ENCODE results near the gene SEZ6L.

The SEZ6L gene

GRCh38 chr22:26185190-26185589, 15.9 kb downstream of the SEZ6L start:
- no peak for DNase-seq

- DNase-seq: no peak
Observed at GRCh38 chr22:26188341-26188740, 19.1 kb downstream of the SEZ6L start.

DNA sequence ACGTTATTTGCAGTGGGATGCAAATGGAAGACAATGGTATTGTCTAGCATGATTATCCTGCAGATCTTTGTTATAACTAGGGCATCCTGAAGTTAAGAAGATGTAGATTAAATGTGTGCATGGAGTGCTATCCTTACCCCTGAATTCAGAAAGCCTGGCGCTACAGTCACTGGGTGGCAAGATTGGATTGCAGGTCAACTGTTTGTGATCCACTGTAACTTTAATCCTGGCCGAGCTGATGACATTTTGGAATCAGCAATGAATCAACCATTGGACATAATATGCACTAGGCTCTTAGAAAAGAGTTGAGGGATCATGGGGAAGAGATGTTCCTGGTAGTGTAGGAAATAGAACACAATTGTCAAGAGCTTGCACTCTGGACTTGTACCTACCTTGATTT, 25.1 kb downstream of the SEZ6L start:
- no peak for DNase-seq

DNA sequence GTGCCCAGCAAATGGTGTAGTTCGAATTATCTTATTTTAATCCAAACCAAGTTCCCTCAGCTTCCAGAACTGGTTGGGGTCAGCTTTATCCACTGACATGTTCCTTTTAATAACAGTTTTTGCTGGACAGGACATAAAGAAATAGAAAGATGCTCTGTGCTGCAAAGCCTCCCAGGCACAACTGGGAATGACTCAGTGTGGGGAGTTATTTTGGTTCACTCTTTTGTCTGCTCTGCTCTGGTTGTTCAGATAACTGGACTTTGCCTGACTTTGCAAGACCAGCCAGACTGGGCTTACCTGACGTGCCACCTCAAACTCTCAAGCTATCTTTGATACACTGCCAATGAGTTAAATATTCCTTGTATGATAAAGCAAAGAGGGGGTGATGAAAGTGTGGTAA, 25.6 kb downstream of the SEZ6L start:
- no peak for DNase-seq

- no peak for DNase-seq
Observed at GRCh38 chr22:26196657-26197056, 27.4 kb downstream of the SEZ6L start.

DNA sequence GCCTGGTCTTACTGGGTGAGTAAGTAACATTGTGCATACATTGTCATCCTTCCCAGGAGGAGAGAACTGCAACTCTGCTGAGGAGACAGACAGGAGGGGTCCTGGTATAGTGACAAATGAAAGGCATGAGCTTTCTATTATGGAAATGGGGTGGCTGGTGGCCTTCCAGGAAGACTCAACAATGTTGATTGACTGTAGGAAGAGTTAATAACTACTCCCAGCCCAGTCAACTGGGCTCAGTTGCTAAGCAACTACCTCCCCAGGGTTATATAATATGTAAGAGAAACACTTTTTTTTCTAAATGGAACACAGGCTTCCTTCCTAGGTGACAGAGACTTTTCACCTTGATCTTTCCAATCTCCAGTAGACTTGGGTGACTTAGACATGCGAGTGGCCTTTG, 28.2 kb downstream of the SEZ6L start:
- no peak for DNase-seq

- DNase-seq: no peak
Observed at GRCh38 chr22:26199665-26200064, 30.4 kb downstream of the SEZ6L start.

DNA sequence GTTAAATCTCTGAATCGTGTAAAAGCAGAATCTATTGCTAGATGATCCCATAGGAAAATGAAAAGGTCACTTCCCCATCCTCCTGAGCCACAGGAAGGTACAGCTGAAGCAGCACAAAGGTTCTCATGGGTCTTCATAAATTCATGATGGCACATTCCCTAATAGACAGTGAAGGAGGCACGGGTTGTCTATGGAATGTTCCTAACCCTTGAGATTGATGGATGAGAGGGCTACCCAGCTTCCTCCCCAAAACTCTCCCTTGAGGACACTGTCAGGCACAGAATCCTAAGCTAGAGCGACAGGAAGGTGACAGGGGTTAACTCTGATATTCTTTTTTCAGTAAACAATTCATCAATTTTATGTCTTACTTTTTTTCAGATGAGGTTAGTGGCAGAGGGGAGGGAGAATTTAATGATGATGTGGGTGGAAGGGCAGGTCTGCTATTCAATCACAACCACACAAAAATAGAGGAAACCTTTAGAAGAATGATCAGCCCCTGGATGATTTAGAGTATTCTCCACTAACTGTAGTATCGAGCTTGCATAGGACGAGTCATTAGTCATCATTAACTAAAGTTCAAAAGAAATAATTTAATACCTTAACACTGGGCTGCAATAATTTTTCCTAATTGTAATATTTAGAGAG, 33.1 kb downstream of the SEZ6L start:
- DNase-seq: no peak

DNA sequence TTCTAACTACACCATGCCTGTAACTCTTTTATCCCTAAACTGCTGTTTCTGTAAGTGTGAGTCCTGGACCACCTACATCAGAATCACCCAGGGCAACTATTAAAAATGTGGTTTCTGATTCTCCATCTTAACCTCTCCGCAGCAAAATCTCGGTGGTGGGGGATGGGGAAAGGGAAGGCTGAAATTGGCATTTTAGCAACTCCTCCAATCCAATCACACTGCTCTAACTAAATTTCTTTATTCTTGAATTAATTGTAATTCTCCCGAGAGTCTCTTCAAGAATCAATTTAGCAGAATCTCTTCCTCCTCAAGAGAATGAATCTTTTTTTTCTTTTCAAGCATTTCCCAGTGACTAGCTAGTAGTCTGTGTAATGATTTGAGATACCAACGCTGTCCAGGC, 36.2 kb downstream of the SEZ6L start:
- DNase-seq: no peak

DNA sequence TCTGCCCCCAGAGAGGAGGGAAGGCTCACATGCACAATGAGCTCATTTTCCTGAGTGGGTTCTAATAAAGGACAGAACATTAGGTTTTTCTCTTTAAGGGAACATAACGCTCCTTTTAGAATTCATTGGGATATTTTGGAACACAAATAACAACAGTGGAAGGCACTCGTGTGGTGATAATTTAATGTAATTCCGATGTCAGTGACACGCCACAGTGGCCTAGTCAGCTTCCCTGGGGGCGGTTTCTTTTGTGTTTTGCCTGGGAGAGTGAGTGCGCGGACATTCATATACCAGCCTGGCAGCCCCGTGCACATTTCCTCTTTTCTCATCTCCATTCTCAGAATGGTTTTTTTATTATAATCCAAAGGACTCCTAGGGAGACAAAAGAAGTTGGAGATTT, 41.1 kb downstream of the SEZ6L start:
- DNase-seq: no peak

DNA sequence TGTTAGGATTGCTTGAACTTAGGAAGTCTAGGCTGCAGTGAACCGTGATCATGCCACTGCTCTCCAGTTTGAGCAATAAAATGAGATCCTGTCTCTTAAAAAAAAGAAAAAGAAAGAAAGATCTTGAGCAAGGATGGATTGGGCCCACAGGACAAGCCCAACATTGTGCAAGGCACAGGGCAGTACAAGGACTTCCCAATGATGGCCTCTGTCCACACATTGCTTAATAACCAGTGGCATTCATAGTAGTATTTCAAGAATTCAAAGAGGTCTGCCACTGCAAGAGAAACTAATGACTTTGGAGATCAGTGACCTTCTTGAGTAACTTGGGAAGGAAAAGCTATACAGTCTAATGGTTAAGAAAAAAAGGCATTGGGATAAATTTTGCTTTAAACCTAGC, 44.6 kb downstream of the SEZ6L start:
- no peak for DNase-seq

GRCh38 chr22:26214466-26214865, 45.2 kb downstream of the SEZ6L start:
- no peak for DNase-seq

GRCh38 chr22:26215736-26216135, 46.5 kb downstream of the SEZ6L start:
- no peak for DNase-seq

DNA sequence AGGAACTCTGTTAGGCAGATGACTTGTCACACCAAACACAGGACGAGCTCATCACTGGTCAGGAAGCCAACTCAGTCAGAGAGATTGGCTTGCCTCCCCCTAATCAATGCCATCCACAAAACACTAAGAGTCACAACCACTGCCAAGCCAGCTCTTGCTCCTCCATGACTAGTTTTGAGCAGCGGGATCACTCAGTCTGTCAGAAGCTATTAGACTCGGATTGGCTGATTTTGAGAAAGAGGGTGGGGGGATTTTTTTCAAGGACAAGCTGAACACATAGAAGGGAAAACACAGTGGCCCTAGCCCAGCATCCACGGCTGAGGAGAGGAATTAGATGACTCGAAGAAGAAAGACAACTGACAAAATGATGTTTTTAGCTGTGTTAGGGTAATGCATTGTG, 55.9 kb downstream of the SEZ6L start:
- DNase-seq: no peak

GRCh38 chr22:26226538-26227297, 57.5 kb downstream of the SEZ6L start:
- no peak for DNase-seq

DNA sequence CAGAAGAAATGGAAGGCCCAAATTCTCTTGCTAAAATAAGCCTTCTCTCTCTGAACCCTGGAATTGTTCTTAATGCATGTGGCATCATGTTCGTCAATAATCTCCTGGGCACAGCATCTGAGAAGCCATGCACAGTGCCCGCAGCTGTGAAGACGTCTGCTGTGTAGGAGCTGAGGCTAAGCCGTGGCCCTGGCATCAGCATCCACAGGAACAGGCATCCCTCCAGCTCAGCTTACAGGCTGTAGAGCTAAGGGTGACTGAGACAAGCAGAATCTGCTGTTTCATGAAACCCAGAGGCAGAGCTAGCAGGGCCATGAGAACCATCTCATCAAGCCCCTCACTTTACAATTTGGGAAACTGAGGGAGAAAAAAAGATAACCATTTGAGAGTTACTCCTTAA, 60.6 kb downstream of the SEZ6L start:
- DNase-seq: no peak

GRCh38 chr22:26234296-26234695, 65.0 kb downstream of the SEZ6L start:
- DNase-seq: no peak

DNA sequence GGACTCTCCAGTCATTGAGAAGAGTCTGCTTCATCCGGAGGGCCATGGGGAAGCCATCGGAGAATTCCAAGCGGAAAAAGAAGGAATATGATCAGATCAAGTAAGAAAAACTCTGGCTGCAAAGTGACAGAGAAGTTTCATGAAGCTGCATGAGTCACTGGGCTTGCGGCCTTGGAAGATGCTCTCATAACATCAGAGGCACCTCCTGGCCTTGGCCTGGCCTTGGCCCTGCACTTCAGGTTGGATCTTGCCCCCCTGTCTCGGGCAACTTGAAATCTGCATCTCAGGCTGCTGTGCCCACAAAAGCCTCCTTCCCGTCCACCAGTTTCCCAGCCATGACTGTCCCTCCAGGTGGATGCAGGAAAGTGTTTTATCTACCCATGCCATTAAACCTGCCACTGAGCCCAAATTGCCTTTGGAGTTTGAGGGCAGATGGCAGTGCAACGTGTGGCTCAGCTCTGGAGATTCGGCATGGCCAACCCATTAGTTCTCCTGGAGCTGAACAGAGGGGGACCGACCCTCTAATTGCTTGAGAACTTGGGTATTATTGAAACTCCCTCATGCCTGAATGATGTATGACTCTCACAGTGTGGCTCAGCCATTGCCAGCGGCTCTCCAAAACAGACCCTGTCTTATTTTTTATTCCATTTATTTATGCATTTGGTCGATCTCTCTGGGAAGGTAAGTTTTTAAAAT, 66.7 kb downstream of the SEZ6L start:
- no peak for DNase-seq

GRCh38 chr22:26236991-26237390, 67.7 kb downstream of the SEZ6L start:
- DNase-seq: no peak

- DNase-seq: no peak
Observed at GRCh38 chr22:26238596-26238995, 69.3 kb downstream of the SEZ6L start.

DNA sequence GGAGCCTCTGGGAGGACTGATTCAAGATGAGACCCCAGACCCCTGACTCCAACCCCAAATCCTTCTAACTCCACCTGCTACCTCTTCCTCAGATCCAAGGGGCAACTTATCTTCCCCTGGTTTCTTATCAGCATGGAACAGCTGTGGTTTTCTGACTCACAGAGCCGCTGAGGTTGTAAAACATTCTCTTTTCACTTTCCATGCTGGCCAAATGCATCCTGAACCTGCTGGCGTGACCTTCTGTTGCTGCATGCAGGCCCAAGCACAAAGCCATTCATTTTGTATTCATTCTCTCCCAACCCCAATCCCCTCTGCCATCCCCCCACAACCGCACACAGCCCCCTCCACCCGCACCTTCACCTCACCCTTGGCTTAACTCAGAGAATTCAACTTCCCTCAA, 70.3 kb downstream of the SEZ6L start:
- no peak for DNase-seq

DNA sequence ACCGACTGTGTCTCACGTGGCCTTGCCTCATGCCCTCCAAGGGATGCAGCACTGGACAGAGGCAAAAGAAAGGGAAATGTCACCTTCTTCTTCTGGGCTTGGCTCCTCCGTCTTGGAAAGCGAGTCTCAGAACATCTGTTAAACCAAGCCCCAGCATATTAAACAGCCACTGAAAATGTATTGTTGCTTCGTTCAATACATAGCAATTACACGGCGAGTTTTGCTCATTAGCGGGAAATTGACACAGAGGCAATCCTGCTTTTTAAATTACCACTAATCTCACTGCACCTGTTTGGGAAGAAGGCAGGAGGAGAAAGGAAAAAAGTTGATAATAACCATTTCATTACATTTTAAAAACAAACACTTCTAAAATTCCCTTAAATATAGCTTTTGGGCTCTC, 72.1 kb downstream of the SEZ6L start:
- DNase-seq: no peak

DNA sequence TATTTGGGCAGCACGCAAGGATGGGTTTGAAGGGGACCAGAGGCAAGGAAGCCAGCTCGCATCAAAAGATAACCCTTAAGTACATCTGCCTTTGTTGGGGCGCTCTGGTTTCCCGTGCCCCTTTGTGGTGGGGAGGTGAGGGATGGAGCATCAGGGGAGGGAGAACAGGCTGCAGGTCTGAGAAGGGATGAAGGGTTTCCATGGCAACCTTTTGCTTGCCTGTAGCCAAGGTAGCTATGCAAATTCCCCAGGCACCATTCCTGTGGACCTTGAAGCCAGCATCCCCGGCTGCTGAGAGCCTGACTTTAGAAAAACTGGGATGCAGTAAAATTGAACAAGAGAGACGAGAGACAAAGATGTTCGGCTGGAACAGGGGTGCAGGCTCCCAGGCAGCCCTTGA, 75.7 kb downstream of the SEZ6L start:
- DNase-seq: no peak

- no peak for DNase-seq
Observed at GRCh38 chr22:26246552-26246951, 77.3 kb downstream of the SEZ6L start.

Measured in SW 1271 (cell line).